Natural killer cell treated with Interleukin-12 subunit alpha and Interleukin-12 subunit beta and Interleukin-15 and Interleukin-18, amount 100 ng/mL, for 72 hours (primary cell): ENCODE results near the gene PRDX4. TPM values are rescaled to one million over a fixed set of nuclear protein-coding genes. Genes with fewer than 3 reads are reported as not detected.

Experiments
- ATAC-seq, 2 donors: fragments of 150-1000 bp; cut with Tn5 transposase in 1 of 2; sonication (Bioruptor Pico), chemical (Tn5 transposase) in 1 of 2; 2 replicates each; pipeline ENCODE4 v1.10.0; 2021
- DNase-seq: peaks from one replicate; pipeline ENCODE4 v3.0.0; 2022; ENCODE audit warnings: low spot score
- H3K27ac Mint-ChIP-seq, 2 donors: 1 replicate in 1 of 2; 2 replicates in 1 of 2; pipeline ENCODE4 v1.8.0; 2022; ENCODE audit warnings: mixed read lengths in 2 of 2, mild to moderate bottlenecking in 1 of 2, moderate library complexity in 1 of 2
- H3K27me3 Mint-ChIP-seq, 2 donors: 1 replicate in 1 of 2; 2 replicates in 1 of 2; pipeline ENCODE4 v1.8.0; 2022; ENCODE audit warnings: mixed read lengths in 2 of 2
- H3K36me3 Mint-ChIP-seq: one replicate; pipeline ENCODE4 v1.8.0; 2022; ENCODE audit warnings: mixed read lengths
- H3K4me1 Mint-ChIP-seq, 2 donors: 1 replicate in 1 of 2; 2 replicates in 1 of 2; pipeline ENCODE4 v1.8.0; 2022; ENCODE audit warnings: low read depth in 2 of 2, mixed read lengths in 2 of 2, mild to moderate bottlenecking in 1 of 2
- H3K4me3 Mint-ChIP-seq: one replicate; pipeline ENCODE4 v1.8.0; 2022; ENCODE audit warnings: mixed read lengths
- H3K9me3 Mint-ChIP-seq: 2 replicates; pipeline ENCODE4 v1.8.0; 2022; ENCODE audit warnings: mixed read lengths
- total RNA-seq, 2 donors: library from RNA; stranded (reverse); gene quantifications; one replicate each; pipeline ENCODE4 v1.2.3, GENCODE V29; 2022

Gene PRDX4
- total RNA-seq: 10 to 100 TPM; 62.2 to 71.2 TPM

DNA sequence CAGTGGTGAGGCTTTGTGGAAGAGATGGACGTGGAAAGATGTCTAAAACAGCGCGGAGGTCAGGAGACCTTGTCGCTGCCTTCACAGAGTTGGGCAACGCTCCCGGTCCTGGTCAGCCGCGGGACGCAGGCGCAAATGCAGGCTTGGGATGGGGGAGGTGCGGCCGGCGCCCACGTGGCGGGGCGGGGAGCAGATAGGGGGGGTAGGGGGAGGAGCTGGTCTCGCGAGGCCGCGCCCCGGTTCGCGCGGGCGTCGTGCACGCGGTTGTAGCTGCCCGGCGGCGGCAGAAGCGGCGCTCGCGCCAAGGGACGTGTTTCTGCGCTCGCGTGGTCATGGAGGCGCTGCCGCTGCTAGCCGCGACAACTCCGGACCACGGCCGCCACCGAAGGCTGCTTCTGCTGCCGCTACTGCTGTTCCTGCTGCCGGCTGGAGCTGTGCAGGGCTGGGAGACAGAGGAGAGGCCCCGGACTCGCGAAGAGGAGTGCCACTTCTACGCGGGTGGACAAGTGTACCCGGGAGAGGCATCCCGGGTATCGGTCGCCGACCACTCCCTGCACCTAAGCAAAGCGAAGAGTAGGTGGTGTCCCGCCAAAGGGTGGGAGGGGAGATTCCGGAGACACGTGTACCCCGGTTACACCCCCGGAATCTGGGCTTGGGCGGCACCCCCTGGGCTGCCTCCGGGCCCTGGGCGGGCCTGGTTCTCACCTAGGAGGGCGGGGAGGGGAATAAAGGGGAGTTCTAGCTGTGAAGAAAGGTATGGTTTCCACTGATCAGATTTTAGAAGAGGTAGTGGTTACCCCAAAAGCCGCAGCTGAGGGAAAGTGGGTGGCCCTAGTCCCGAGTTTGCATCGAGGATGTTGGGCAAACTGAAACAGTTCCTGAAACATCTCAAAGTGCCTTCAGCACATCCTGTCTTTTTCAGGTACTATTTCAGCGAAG lies at the start of gene PRDX4:
Gene PRDX4, plus strand, starts transcription at position 255 of the 939 bp plus-strand sequence. Its CDS starts 78 bp downstream, at position 333.
- Mint-ChIP-seq H3K27me3 (no peaks in the 10 kb centered on the region), H3K36me3 (no peaks in the 10 kb centered on the region), H3K4me3 (peak within 1 kb of the TSS; percentile 84), H3K4me1 (peaks cover 17 to 19% of the 10 kb centered on the region in 2 donors), H3K27ac (peak within 1 kb of the TSS; percentile 76 to 82), H3K9me3 (no peaks in the 10 kb centered on the region)
- peak; percentile 96 to 97 for ATAC-seq
- peak; percentile 91 for DNase-seq

DNA sequence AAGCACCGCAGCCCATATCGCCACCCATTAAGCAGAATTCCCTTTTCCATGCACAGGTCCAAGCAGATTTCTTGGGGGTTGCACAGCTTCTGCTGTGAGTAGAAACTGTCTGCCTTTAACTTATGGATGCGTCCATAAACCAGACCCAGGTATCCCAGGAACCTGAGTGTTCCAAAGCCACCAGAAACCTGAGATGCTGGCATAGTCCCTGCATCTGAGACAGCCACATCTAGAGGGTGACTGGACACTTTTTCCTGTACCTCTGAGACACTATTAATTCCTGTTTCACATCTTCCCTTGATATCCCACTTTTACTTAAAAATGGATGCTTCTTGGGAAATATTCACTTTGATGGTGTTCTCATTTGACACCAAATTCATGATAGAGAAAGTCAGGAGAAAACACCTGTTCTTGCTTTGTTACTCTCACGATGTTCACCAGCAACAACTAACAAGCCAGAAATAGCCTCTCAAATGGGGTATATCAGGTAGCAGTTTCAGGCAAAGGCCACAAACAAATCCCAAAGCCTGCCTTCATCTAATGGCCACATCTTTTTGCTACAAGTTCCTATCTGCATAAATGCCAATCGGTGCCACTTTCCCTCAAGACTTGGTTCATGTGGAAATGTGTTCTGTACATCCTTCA lies 45.5 kb upstream of the PRDX4 start:
- DNase-seq (no peak), ATAC-seq (no peak)
- no peaks in the 10 kb centered on the region for H3K9me3 Mint-ChIP-seq
- H3K36me3 Mint-ChIP-seq: no peaks in the 10 kb centered on the region
- H3K27me3 Mint-ChIP-seq: peaks cover 6 to 19% of the 10 kb centered on the region in 2 donors
- H3K4me1 Mint-ChIP-seq: no peaks in the 10 kb centered on the region
- no peak overlapping the region for H3K27ac Mint-ChIP-seq
- H3K4me3 Mint-ChIP-seq: no peak overlapping the region

- no peaks in the 10 kb centered on the region for H3K9me3 Mint-ChIP-seq
- no peaks in the 10 kb centered on the region for H3K4me1 Mint-ChIP-seq
- H3K27ac Mint-ChIP-seq: no peak overlapping the region
- no peaks in the 10 kb centered on the region for H3K36me3 Mint-ChIP-seq
- peaks cover 6 to 19% of the 10 kb centered on the region in 2 donors for H3K27me3 Mint-ChIP-seq
- ATAC-seq: no peak
- no peak overlapping the region for H3K4me3 Mint-ChIP-seq
- no peak for DNase-seq
Measured at GRCh38 chrX:23623797-23624196, 43.5 kb upstream of the PRDX4 start.

- no peaks in the 10 kb centered on the region for H3K36me3 Mint-ChIP-seq
- DNase-seq (no peak), ATAC-seq (no peak)
Measured at GRCh38 chrX:23626651-23627050, 40.6 kb upstream of the PRDX4 start.

GRCh38 chrX:23628131-23628530 lies 39.2 kb upstream of the PRDX4 start:
- Mint-ChIP-seq H3K4me1 (no peaks in the 10 kb centered on the region), H3K9me3 (no peaks in the 10 kb centered on the region), H3K4me3 (no peak overlapping the region), H3K27me3 (peaks cover 6 to 23% of the 10 kb centered on the region in 2 donors), H3K36me3 (no peaks in the 10 kb centered on the region), H3K27ac (no peak overlapping the region)
- ATAC-seq: no peak
- no peak for DNase-seq

More at GRCh38 chrX:23626651-23627050, 40.6 kb upstream of the PRDX4 start:
- Mint-ChIP-seq H3K4me1 (no peaks in the 10 kb centered on the region), H3K9me3 (no peaks in the 10 kb centered on the region), H3K27me3 (peaks cover 6 to 23% of the 10 kb centered on the region in 2 donors), H3K27ac (no peak overlapping the region), H3K4me3 (no peak overlapping the region)

DNA sequence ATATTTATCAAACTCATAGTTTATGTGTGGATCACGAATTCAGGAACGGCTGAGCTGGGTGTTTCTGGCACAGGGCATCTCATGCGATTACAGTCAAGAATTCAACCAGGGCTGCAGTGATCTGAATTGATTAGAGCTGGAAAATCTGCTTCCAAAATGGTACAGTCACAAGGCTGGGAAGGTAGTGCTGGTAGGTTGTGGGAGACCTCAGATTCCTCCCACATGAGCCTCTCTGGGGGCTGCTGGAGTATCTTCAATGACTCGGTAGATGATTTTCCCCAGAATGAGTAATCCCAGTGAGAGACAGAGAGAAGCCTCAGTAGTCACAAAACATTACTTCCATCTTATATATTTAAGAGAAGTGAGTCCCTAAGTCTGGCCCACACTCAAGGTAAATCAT lies 36.2 kb upstream of the PRDX4 start:
- DNase-seq (no peak), ATAC-seq (no peak)
- no peak overlapping the region for H3K27ac Mint-ChIP-seq
- H3K9me3 Mint-ChIP-seq: no peaks in the 10 kb centered on the region
- no peaks in the 10 kb centered on the region for H3K36me3 Mint-ChIP-seq
- no peaks in the 10 kb centered on the region for H3K4me1 Mint-ChIP-seq
- peaks cover 0 to 16% of the 10 kb centered on the region in 2 donors for H3K27me3 Mint-ChIP-seq
- no peak overlapping the region for H3K4me3 Mint-ChIP-seq

GRCh38 chrX:23633834-23634580 lies 33.3 kb upstream of the PRDX4 start:
- Mint-ChIP-seq H3K9me3 (no peaks in the 10 kb centered on the region), H3K36me3 (no peaks in the 10 kb centered on the region), H3K27ac (no peak overlapping the region), H3K4me1 (no peaks in the 10 kb centered on the region), H3K27me3 (peaks cover 0 to 16% of the 10 kb centered on the region in 2 donors), H3K4me3 (no peak overlapping the region)
- ATAC-seq: no peak
- DNase-seq: no peak

- Mint-ChIP-seq H3K4me3 (no peak overlapping the region), H3K36me3 (peaks cover 5% of the 10 kb centered on the region), H3K27me3 (peaks cover 0 to 20% of the 10 kb centered on the region in 2 donors), H3K4me1 (no peaks in the 10 kb centered on the region), H3K27ac (no peak overlapping the region), H3K9me3 (no peaks in the 10 kb centered on the region)
- peak; percentile 59 to 92 for ATAC-seq
- DNase-seq: no peak
Measured at GRCh38 chrX:23637187-23637586, 30.1 kb upstream of the PRDX4 start.

DNA sequence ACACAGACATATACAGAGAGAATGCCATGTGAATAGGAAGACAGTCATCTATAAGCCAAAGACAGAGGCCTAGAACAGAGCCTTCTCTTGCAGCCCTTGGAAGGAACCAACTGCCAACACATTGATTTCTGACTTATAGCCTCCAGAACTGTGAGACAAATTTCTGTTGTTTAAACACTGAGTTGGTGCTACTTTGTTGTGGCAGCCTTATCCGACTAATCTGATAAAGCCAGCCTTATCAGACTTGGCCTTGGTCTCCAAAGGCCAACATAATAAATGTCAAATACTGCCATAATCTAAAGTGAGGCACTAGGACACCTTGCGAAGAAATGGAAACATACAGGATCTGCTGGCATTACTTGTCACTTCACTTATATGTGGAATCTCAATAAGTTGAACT lies 24.3 kb upstream of the PRDX4 start:
- H3K9me3 Mint-ChIP-seq: no peaks in the 10 kb centered on the region
- DNase-seq (no peak), ATAC-seq (no peak)
- peaks cover 5% of the 10 kb centered on the region for H3K36me3 Mint-ChIP-seq
- peaks cover 0 to 18% of the 10 kb centered on the region in 2 donors for H3K27me3 Mint-ChIP-seq
- H3K4me3 Mint-ChIP-seq: no peak overlapping the region
- H3K27ac Mint-ChIP-seq: no peak overlapping the region
- H3K4me1 Mint-ChIP-seq: no peaks in the 10 kb centered on the region

- H3K27ac Mint-ChIP-seq: no peak overlapping the region
- no peak overlapping the region for H3K4me3 Mint-ChIP-seq
- no peaks in the 10 kb centered on the region for H3K9me3 Mint-ChIP-seq
- DNase-seq (no peak), ATAC-seq (no peak)
- no peaks in the 10 kb centered on the region for H3K4me1 Mint-ChIP-seq
- no peaks in the 10 kb centered on the region for H3K36me3 Mint-ChIP-seq
- H3K27me3 Mint-ChIP-seq: peaks cover 0 to 18% of the 10 kb centered on the region in 2 donors
Measured at GRCh38 chrX:23644744-23645143, 22.5 kb upstream of the PRDX4 start.

- Mint-ChIP-seq H3K27ac (no peak overlapping the region), H3K36me3 (no peaks in the 10 kb centered on the region), H3K27me3 (peaks cover 0 to 11% of the 10 kb centered on the region in 2 donors), H3K4me3 (no peak overlapping the region), H3K4me1 (peaks cover 6 to 8% of the 10 kb centered on the region in 2 donors), H3K9me3 (no peaks in the 10 kb centered on the region)
- DNase-seq (no peak), ATAC-seq (no peak)
Measured at GRCh38 chrX:23656091-23656490, 11.2 kb upstream of the PRDX4 start.

DNA sequence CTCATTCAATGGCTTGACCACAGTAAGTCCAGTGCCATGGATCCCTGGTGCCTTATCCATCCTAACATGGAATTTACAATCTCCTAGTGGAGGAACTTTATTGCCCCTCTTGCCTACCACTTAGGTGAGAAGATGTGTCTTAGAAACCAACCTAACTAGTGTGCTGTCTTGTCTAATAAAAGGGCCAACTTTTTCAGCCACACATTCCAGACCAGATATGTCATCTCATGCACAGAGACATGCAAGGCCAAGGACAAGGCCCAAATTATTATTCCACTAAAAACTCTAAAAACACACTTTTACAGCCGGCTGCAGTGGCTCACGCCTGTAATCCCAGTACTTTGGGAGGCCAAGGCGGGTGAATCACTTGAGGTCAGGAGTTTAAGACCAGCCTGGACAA lies 10.6 kb upstream of the PRDX4 start:
- H3K4me3 Mint-ChIP-seq: no peak overlapping the region
- H3K4me1 Mint-ChIP-seq: peaks cover 12 to 14% of the 10 kb centered on the region in 2 donors
- ATAC-seq (no peak), DNase-seq (no peak)
- H3K27ac Mint-ChIP-seq: no peak overlapping the region
- no peaks in the 10 kb centered on the region for H3K9me3 Mint-ChIP-seq
- H3K36me3 Mint-ChIP-seq: no peaks in the 10 kb centered on the region
- peaks cover 0 to 11% of the 10 kb centered on the region in 2 donors for H3K27me3 Mint-ChIP-seq

- DNase-seq (no peak), ATAC-seq (no peak)
- H3K36me3 Mint-ChIP-seq: no peaks in the 10 kb centered on the region
- peaks cover 23 to 27% of the 10 kb centered on the region in 2 donors for H3K4me1 Mint-ChIP-seq
- H3K27me3 Mint-ChIP-seq: peaks cover 0 to 7% of the 10 kb centered on the region in 2 donors
- H3K4me3 Mint-ChIP-seq: no peak overlapping the region
- peak overlapping the region in 1 of 2 donors; percentile 40 for H3K27ac Mint-ChIP-seq
- no peaks in the 10 kb centered on the region for H3K9me3 Mint-ChIP-seq
Measured at GRCh38 chrX:23659339-23659738, 8.0 kb upstream of the PRDX4 start.
